Measurements from ENCODE around the gene ZBTB8B. TPM values are rescaled to one million over a fixed set of nuclear protein-coding genes. Genes with fewer than 3 reads are reported as not detected.

ZBTB8B gene
- total RNA-seq, result 0.07 and 0.13 TPM in 2 replicates

GRCh38 chr1:32464716-32465577 lies at the start of gene ZBTB8B:
TSS of gene ZBTB8B (plus strand) at chr1:32465072. CDS start at chr1:32470625, 5,553 bp downstream.
- no peaks in the 10 kb centered on the region for H3K36me3 ChIP-seq (ENCODE audit: control insufficient read depth, insufficient read depth, low read length)
- peak; percentile 61 for DNase-seq (ENCODE audit: low read depth)
- TF ChIP-seq CTCF (IDR thresholded peaks at IDR 0.05; ENCODE audit: insufficient read depth, low read length, poor library complexity, severe bottlenecking), result no peak
- peak within 1 kb of the TSS; percentile 40 for H3K4me3 ChIP-seq (ENCODE audit: low read depth, low read length)
- peaks cover 21% of the 10 kb centered on the region for H3K27me3 ChIP-seq (ENCODE audit: control insufficient read depth, insufficient read depth, low read length)

GRCh38 chr1:32421775-32422174 lies 43.1 kb upstream of the ZBTB8B start:
- Histone ChIP-seq H3K27me3 (ENCODE audit: control insufficient read depth, insufficient read depth, low read length) (peaks cover 11% of the 10 kb centered on the region), H3K36me3 (ENCODE audit: control insufficient read depth, insufficient read depth, low read length) (no peaks in the 10 kb centered on the region), H3K4me3 (ENCODE audit: low read depth, low read length) (no peak overlapping the region)
- no peak for DNase-seq (ENCODE audit: low read depth)
- TF ChIP-seq CTCF (IDR thresholded peaks at IDR 0.05; ENCODE audit: insufficient read depth, low read length, poor library complexity, severe bottlenecking), result no peak

- no peak for TF ChIP-seq CTCF (IDR thresholded peaks at IDR 0.05; ENCODE audit: insufficient read depth, low read length, poor library complexity, severe bottlenecking)
- peaks cover 22% of the 10 kb centered on the region for H3K27me3 ChIP-seq (ENCODE audit: control insufficient read depth, insufficient read depth, low read length)
- H3K4me3 ChIP-seq (ENCODE audit: low read depth, low read length), result peak overlapping the region; percentile 23
- no peak for DNase-seq (ENCODE audit: low read depth)
- no peaks in the 10 kb centered on the region for H3K36me3 ChIP-seq (ENCODE audit: control insufficient read depth, insufficient read depth, low read length)
These were observed 38.2 kb upstream of the ZBTB8B start for GRCh38 chr1:32426489-32427255.

- Histone ChIP-seq H3K27me3 (ENCODE audit: control insufficient read depth, insufficient read depth, low read length) (peaks cover 22% of the 10 kb centered on the region), H3K36me3 (ENCODE audit: control insufficient read depth, insufficient read depth, low read length) (no peaks in the 10 kb centered on the region), H3K4me3 (ENCODE audit: low read depth, low read length) (peak overlapping the region; percentile 23)
- no peak for DNase-seq (ENCODE audit: low read depth)
- TF ChIP-seq CTCF (IDR thresholded peaks at IDR 0.05; ENCODE audit: insufficient read depth, low read length, poor library complexity, severe bottlenecking), result no peak
These were observed 37.5 kb upstream of the ZBTB8B start for GRCh38 chr1:32427264-32427963.

- H3K36me3 ChIP-seq (ENCODE audit: control insufficient read depth, insufficient read depth, low read length), result no peaks in the 10 kb centered on the region
- H3K4me3 ChIP-seq (ENCODE audit: low read depth, low read length), result no peak overlapping the region
- no peak for DNase-seq (ENCODE audit: low read depth)
- peaks cover 10% of the 10 kb centered on the region for H3K27me3 ChIP-seq (ENCODE audit: control insufficient read depth, insufficient read depth, low read length)
- no peak for TF ChIP-seq CTCF (IDR thresholded peaks at IDR 0.05; ENCODE audit: insufficient read depth, low read length, poor library complexity, severe bottlenecking)
These were observed 33.0 kb upstream of the ZBTB8B start for GRCh38 chr1:32431736-32432400.

Data from kidney epithelial cell (primary cell).